ENCODE data around the gene SLC25A51.

The SLC25A51 gene

DNA sequence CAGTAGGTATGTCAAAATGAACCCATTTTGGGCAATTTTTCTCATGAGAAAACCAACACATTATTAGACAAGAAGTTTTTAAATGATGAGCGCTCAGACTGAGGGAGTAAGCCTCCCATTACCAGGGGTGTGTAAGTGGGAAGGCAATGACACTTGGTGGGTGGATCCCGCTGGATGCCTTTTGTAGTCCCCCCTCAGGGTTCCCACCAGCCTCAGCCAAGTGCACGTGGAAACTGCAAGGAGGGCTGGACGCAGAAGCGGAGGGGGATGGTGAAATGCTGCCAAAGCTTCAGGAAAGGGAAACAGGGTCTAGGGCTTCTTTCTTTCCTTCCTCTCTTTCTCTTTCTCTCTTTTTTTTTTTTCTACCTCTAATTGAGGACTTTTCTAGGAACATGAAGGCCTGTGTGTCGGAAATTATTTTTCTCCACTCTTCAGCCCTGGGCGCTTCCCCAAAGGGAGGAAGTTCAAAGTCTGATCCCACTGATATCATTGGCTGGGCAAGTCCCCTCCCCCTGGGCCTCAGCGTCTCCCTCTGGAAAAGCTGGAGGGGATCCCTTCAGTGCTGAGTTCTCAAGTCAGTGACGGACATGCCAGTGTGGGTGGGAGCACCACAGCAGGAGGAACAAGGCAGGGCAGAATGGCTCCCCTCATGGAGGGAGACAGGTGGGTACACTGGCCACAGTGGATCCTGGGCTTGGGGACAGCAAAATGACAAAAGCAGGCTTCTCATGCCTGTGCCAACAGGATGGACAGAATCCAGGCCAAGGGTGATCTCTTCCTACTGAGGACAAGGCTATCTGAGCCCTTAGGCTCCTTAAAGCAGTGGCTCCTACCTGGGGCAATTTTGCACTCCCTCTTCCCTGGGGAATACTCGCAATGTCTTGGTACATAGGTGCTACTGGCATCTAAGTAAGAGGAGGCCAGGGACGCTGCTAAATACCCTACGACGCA lies 23.9 kb upstream of the SLC25A51 start:
- TF ChIP-seq POLR2A (IDR thresholded peaks at IDR 0.05; ENCODE audit: low read depth, low read length) (no peak), POLR2AphosphoS5 (IDR thresholded peaks at IDR 0.05; ENCODE audit: low read depth, low read length) (no peak), POU2F2 (IDR thresholded peaks at IDR 0.05; ENCODE audit: low read depth, low read length) (no peak), PAX5 (IDR thresholded peaks at IDR 0.05; ENCODE audit: insufficient read depth, low read length, severe bottlenecking) (no peak), TAF1 (IDR thresholded peaks at IDR 0.05; ENCODE audit: low read depth, low read length) (no peak), SPI1 (IDR thresholded peaks at IDR 0.05; ENCODE audit: low read depth, low read length) (no peak)
- FAIRE-seq (no peak), DNase-seq (ENCODE audit: insufficient read length, low spot score) (no peak)

GRCh38 chr9:37927132-37927531 lies 23.2 kb upstream of the SLC25A51 start:
- no peak for DNase-seq (ENCODE audit: insufficient read length, low spot score)
- FAIRE-seq, result no peak

DNA sequence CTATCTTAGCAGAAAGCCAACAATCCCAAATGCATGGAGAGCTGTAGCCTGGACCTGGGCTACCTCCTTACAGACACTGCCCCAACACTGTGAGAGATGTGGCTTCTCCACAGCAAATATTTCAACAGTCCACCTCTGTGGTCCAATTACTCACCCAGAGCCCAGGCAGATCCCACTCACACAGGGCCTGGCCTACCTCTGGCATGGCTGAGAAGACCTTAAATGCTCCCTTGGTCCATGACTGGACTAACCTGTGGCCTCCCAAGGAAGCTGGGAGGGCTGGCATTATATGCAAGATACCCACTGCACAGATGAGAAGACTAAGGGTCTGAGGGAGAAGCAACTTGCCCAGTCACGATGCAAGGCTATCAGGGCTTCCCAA lies 22.8 kb upstream of the SLC25A51 start:
- FAIRE-seq, result no peak
- DNase-seq (ENCODE audit: insufficient read length, low spot score), result no peak
- TF ChIP-seq SPI1 (IDR thresholded peaks at IDR 0.05; ENCODE audit: low read depth, low read length) (no peak), POLR2AphosphoS5 (IDR thresholded peaks at IDR 0.05; ENCODE audit: low read depth, low read length) (no peak), POLR2A (IDR thresholded peaks at IDR 0.05; ENCODE audit: low read depth, low read length) (no peak), POU2F2 (IDR thresholded peaks at IDR 0.05; ENCODE audit: low read depth, low read length) (no peak), TAF1 (IDR thresholded peaks at IDR 0.05; ENCODE audit: low read depth, low read length) (no peak), PAX5 (IDR thresholded peaks at IDR 0.05; ENCODE audit: insufficient read depth, low read length, severe bottlenecking) (no peak)

More at GRCh38 chr9:37927132-37927531, 23.2 kb upstream of the SLC25A51 start:
- TF ChIP-seq POLR2A (IDR thresholded peaks at IDR 0.05; ENCODE audit: low read depth, low read length) (no peak), PAX5 (IDR thresholded peaks at IDR 0.05; ENCODE audit: insufficient read depth, low read length, severe bottlenecking) (no peak), TAF1 (IDR thresholded peaks at IDR 0.05; ENCODE audit: low read depth, low read length) (no peak), POLR2AphosphoS5 (IDR thresholded peaks at IDR 0.05; ENCODE audit: low read depth, low read length) (no peak), SPI1 (IDR thresholded peaks at IDR 0.05; ENCODE audit: low read depth, low read length) (no peak), POU2F2 (IDR thresholded peaks at IDR 0.05; ENCODE audit: low read depth, low read length) (no peak)

- DNase-seq (ENCODE audit: insufficient read length, low spot score), result no peak
- FAIRE-seq, result peak; percentile 31
Observed at GRCh38 chr9:37925786-37926736, 22.1 kb upstream of the SLC25A51 start.

DNA sequence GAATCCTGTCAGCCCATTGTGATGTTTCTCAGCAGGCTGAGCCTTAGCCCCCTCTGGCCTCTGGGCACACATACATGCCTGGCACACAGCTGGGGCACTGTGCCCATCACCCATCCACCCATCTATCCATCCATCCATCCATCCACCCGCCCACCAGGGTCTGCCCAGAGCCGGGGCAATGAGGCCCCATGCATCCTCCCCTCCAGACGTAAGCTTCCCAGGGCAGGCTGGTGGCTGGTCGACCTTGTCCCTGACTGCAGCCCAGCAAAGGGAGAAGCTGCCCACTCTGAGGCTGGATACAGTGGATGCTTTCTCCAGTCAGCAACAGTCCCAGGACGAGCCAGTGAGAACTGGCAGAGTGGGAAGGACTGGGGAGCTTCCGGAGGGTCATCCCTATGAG lies 21.1 kb upstream of the SLC25A51 start:
- DNase-seq (ENCODE audit: insufficient read length, low spot score) (no peak), FAIRE-seq (no peak)
- TF ChIP-seq POLR2AphosphoS5 (IDR thresholded peaks at IDR 0.05; ENCODE audit: low read depth, low read length) (no peak), POLR2A (IDR thresholded peaks at IDR 0.05; ENCODE audit: low read depth, low read length) (no peak), TAF1 (IDR thresholded peaks at IDR 0.05; ENCODE audit: low read depth, low read length) (no peak), PAX5 (IDR thresholded peaks at IDR 0.05; ENCODE audit: insufficient read depth, low read length, severe bottlenecking) (no peak), POU2F2 (IDR thresholded peaks at IDR 0.05; ENCODE audit: low read depth, low read length) (no peak), SPI1 (IDR thresholded peaks at IDR 0.05; ENCODE audit: low read depth, low read length) (no peak)

More at GRCh38 chr9:37925786-37926736, 22.1 kb upstream of the SLC25A51 start:
- TF ChIP-seq POLR2AphosphoS5 (IDR thresholded peaks at IDR 0.05; ENCODE audit: low read depth, low read length), result no peak
- TF ChIP-seq POU2F2 (IDR thresholded peaks at IDR 0.05; ENCODE audit: low read depth, low read length), result no peak
- no peak for TF ChIP-seq SPI1 (IDR thresholded peaks at IDR 0.05; ENCODE audit: low read depth, low read length)
- no peak for TF ChIP-seq POLR2A (IDR thresholded peaks at IDR 0.05; ENCODE audit: low read depth, low read length)
- TF ChIP-seq TAF1 (IDR thresholded peaks at IDR 0.05; ENCODE audit: low read depth, low read length), result no peak
- no peak for TF ChIP-seq PAX5 (IDR thresholded peaks at IDR 0.05; ENCODE audit: insufficient read depth, low read length, severe bottlenecking)

DNA sequence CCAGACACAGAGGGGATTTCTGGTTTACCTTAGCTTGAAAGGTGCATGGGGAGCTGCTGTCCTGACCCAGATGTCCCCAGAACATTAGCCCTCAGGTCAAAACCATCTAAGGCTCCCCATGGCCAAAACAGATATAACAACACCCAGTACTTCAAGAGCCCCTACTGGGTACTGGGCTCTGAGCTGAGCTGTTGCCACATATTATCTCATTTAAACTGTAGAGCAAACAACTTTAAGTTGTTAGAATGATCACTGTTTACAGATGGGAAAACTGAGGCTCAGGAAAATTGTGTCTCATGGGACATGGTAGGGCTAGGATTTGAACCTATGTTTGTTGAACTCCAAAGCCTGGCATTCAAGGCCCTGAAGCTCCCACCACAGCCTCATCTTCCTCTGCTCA lies 20.6 kb upstream of the SLC25A51 start:
- FAIRE-seq, result no peak
- TF ChIP-seq POLR2AphosphoS5 (IDR thresholded peaks at IDR 0.05; ENCODE audit: low read depth, low read length) (no peak), POLR2A (IDR thresholded peaks at IDR 0.05; ENCODE audit: low read depth, low read length) (no peak), PAX5 (IDR thresholded peaks at IDR 0.05; ENCODE audit: insufficient read depth, low read length, severe bottlenecking) (no peak), POU2F2 (IDR thresholded peaks at IDR 0.05; ENCODE audit: low read depth, low read length) (no peak), TAF1 (IDR thresholded peaks at IDR 0.05; ENCODE audit: low read depth, low read length) (no peak), SPI1 (IDR thresholded peaks at IDR 0.05; ENCODE audit: low read depth, low read length) (no peak)
- DNase-seq (ENCODE audit: insufficient read length, low spot score), result no peak

GRCh38 chr9:37923796-37924427 lies 20.0 kb upstream of the SLC25A51 start:
- TF ChIP-seq PAX5 (IDR thresholded peaks at IDR 0.05; ENCODE audit: insufficient read depth, low read length, severe bottlenecking) (no peak), POLR2AphosphoS5 (IDR thresholded peaks at IDR 0.05; ENCODE audit: low read depth, low read length) (no peak), POLR2A (IDR thresholded peaks at IDR 0.05; ENCODE audit: low read depth, low read length) (no peak), SPI1 (IDR thresholded peaks at IDR 0.05; ENCODE audit: low read depth, low read length) (no peak), POU2F2 (IDR thresholded peaks at IDR 0.05; ENCODE audit: low read depth, low read length) (no peak)
- FAIRE-seq, result no peak
- DNase-seq (ENCODE audit: insufficient read length, low spot score), result no peak

DNA sequence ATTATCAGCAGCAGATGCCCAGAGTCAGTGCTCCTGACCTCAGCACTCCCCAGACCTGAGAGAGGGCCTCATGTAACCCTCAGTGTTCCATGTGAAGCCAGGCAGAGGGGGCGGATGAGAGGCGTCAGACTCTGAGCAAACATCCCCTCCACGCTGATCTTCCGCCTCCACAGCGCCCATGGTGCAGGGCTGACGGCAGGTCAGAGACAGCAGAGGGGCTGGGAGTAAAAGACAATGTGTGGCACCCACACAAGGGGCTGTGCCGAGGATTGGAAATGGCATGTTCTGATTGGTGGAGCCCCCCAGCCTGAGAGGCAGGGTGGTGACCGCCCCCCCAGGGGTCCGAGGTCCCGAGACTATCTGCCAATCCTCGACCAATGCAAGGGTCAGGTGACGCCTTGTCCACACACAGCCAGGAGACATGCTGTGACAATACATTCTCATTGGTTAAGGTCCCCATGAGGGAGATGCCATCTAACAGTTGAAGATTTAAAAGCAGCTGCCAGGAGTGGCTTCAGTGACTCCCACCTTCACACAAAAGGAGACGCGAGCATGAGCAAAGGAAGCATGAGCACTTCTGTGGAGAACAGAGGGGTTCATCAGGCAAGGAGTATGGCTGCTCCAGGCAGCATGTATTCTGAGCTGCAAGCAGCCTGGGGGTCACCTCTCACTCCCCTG lies 19.3 kb upstream of the SLC25A51 start:
- no peak for DNase-seq (ENCODE audit: insufficient read length, low spot score)
- FAIRE-seq, result no peak
- TF ChIP-seq POLR2A (IDR thresholded peaks at IDR 0.05; ENCODE audit: low read depth, low read length) (no peak), SPI1 (IDR thresholded peaks at IDR 0.05; ENCODE audit: low read depth, low read length) (no peak), TAF1 (IDR thresholded peaks at IDR 0.05; ENCODE audit: low read depth, low read length) (no peak), PAX5 (IDR thresholded peaks at IDR 0.05; ENCODE audit: insufficient read depth, low read length, severe bottlenecking) (no peak), POLR2AphosphoS5 (IDR thresholded peaks at IDR 0.05; ENCODE audit: low read depth, low read length) (no peak), POU2F2 (IDR thresholded peaks at IDR 0.05; ENCODE audit: low read depth, low read length) (no peak)

All from GM12891 (cell line).